ENCODE measurements around the gene ADISSP.

ADISSP gene

GRCh38 chr20:3778976-3779375 is 11.4 kb upstream of the ADISSP start:
- FAIRE-seq, result no peak

- FAIRE-seq, result no peak
Observed at GRCh38 chr20:3777716-3778629, 10.4 kb upstream of the ADISSP start.

GRCh38 chr20:3777381-3777715 is 9.8 kb upstream of the ADISSP start:
- FAIRE-seq, result no peak

GRCh38 chr20:3775457-3776108 is 8.0 kb upstream of the ADISSP start:
- no peak for FAIRE-seq

GRCh38 chr20:3771552-3772058 is 4.1 kb upstream of the ADISSP start:
- no peak for FAIRE-seq

- FAIRE-seq, result no peak
Observed at GRCh38 chr20:3768342-3769130, 983 bp upstream of the ADISSP start.

GRCh38 chr20:3767110-3767426 is 485 bp downstream of the ADISSP start:
- FAIRE-seq, result no peak

- no peak for FAIRE-seq
Observed at GRCh38 chr20:3766422-3767109, 987 bp downstream of the ADISSP start.

- no peak for FAIRE-seq
Observed at GRCh38 chr20:3765171-3765882, 2.2 kb downstream of the ADISSP start.

GRCh38 chr20:3764659-3765058 is 2.9 kb downstream of the ADISSP start:
- FAIRE-seq, result no peak

GRCh38 chr20:3763671-3764601 is 3.6 kb downstream of the ADISSP start:
- FAIRE-seq, result no peak

GRCh38 chr20:3760655-3761348 is 6.8 kb downstream of the ADISSP start:
- no peak for FAIRE-seq

GRCh38 chr20:3759884-3760283 is 7.7 kb downstream of the ADISSP start:
- no peak for FAIRE-seq

GRCh38 chr20:3759316-3759823 is 8.2 kb downstream of the ADISSP start:
- FAIRE-seq, result no peak

GRCh38 chr20:3758566-3758965 is 9.0 kb downstream of the ADISSP start:
- no peak for FAIRE-seq

GRCh38 chr20:3757268-3757667 is 10.3 kb downstream of the ADISSP start:
- no peak for FAIRE-seq

- FAIRE-seq, result no peak
Observed at GRCh38 chr20:3755814-3756480, 11.6 kb downstream of the ADISSP start.

GRCh38 chr20:3755269-3755668 is 12.3 kb downstream of the ADISSP start:
- no peak for FAIRE-seq

- FAIRE-seq, result no peak
Observed at GRCh38 chr20:3754276-3754630, 13.3 kb downstream of the ADISSP start.

Measured in colon (tissue), 2 donors.